OCI-LY7 (cell line): ENCODE measurements around the gene KIAA0232.

Source experiments
- EZH2phosphoT487 ChIP-seq: fragments of 200-600 bp; sonication (generic); IDR thresholded peaks from 2 replicates; pipeline ENCODE4 v1.6.1; 2018; ENCODE audit warnings: low read depth, borderline replicate concordance, mild to moderate bottlenecking, mixed run types, antibody characterized with exemption, low read length, moderate library complexity, mixed read lengths
- TF ChIP-seq, protein P1 (sequence below): fragments of 200-600 bp; sonication (generic); conservative IDR thresholded peaks from 2 replicates; pipeline ENCODE4 v1.5.1; 2014; ENCODE audit warnings: mild to moderate bottlenecking, antibody characterized with exemption, low read length, moderate library complexity, mixed read lengths

DNA sequence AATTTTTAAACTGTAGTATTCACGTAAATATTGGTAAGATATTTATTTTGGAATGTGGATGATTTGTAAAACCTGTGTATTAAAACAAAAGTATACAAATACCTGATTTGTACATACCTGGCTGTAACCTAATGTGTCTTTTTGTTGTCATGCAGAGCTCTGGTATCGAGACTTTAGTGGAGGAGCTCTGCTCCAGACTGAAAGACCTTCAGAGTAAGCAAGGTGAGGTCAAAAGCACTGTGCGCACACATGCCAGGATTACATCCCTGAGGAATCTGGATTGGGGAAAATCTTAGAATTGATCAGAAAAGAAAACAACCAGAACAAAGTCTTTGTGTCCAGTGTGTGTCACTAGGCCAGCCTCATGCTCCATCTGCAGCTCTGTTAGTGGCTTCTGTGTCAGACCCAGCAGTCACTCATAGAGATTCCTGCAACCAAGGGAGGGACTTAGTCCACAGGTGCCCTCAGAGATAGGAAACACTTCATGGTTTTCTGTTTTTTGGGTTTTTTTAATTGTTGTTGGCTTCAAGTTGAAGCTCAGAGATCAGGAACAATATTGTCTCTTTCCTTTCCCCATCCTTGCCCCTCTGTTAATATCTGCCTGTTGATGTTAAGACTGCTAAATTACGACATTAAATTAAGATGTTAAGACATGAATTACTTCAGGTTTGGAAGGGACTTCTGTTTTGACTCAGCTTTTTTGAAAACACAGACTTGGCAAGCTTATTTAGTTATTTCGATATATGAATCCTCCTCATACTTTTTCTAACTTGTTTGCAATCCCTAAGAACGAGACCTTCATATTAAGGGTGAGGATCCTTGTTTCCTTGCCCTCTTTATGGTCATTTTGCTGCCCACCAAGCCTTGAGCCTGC lies 74.7 kb downstream of the KIAA0232 start:
- TF ChIP-seq, protein P1, sequence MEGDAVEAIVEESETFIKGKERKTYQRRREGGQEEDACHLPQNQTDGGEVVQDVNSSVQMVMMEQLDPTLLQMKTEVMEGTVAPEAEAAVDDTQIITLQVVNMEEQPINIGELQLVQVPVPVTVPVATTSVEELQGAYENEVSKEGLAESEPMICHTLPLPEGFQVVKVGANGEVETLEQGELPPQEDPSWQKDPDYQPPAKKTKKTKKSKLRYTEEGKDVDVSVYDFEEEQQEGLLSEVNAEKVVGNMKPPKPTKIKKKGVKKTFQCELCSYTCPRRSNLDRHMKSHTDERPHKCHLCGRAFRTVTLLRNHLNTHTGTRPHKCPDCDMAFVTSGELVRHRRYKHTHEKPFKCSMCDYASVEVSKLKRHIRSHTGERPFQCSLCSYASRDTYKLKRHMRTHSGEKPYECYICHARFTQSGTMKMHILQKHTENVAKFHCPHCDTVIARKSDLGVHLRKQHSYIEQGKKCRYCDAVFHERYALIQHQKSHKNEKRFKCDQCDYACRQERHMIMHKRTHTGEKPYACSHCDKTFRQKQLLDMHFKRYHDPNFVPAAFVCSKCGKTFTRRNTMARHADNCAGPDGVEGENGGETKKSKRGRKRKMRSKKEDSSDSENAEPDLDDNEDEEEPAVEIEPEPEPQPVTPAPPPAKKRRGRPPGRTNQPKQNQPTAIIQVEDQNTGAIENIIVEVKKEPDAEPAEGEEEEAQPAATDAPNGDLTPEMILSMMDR = no peak
- TF ChIP-seq EZH2phosphoT487 = no peak
